Measurements from ENCODE around the gene OXCT2.
"Not testable (repeated sequence)": the region's sequence is repeated elsewhere in the genome, so short reads cannot be mapped to it uniquely, and the experiment has no call there.

OXCT2 gene

DNA sequence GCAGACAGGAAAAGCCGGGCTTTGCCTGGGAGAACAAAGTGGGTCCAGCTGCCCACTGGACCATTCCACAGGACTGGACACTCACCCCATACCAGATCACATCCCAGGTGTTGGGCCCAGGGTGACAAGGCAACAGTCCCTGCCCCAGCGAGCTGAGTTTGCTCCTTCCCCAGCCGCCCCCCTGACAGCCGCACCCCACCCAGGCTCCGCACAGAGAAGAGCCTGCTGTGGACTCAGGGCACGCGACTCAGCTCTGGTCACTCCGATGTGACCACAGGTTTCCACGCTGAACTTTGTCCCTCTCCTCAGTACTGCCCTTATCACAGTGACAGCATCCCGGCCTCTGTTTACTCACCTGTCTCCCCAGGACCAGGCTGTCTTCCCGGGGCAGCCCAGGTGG is 16.3 kb upstream of the OXCT2 start:
- no peak for DNase-seq (ENCODE audit: low spot score)

GRCh38 chr1:39787108-39787375 is 15.9 kb upstream of the OXCT2 start:
- DNase-seq (ENCODE audit: low spot score): not testable (repeated sequence)

DNA sequence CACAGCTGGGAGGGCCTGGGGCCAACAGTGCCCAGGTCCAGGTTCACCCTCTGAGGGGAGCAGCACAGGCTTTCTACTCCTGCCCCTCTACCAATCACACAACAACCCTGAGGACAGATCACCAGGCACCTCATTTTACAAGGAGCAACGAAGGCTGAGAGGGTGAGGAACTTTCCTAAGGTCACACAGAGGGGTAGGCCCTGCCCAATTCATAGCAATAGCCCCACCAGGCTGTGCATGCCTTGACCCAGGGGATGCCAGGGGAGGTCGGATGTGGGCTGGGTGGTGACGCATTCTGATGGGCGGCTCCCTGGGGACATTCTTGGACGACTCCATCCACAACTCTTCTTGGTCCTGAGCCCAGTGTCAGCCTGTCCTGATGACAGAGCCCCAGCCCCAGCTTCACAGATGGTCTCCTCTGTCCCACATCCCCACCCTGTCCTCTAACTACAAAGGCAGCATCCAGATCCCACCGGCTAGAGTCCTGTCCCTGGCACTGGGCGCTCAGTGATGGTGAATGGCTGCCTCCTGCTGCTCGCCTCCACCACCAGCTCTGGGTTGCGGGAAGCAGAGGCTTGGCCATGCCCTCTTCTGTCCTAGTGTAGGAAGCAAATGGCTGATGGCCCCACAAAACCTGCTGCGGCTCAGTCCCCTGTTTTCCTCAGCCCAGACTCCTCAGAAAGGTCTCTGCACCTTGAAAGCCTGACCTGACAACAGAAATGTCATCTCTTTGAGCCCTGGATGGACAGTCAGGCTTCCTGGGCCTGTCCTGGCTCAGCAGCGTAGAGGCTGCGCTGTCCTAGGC is 15.4 kb upstream of the OXCT2 start:
- not testable (repeated sequence) for DNase-seq (ENCODE audit: low spot score)

DNA sequence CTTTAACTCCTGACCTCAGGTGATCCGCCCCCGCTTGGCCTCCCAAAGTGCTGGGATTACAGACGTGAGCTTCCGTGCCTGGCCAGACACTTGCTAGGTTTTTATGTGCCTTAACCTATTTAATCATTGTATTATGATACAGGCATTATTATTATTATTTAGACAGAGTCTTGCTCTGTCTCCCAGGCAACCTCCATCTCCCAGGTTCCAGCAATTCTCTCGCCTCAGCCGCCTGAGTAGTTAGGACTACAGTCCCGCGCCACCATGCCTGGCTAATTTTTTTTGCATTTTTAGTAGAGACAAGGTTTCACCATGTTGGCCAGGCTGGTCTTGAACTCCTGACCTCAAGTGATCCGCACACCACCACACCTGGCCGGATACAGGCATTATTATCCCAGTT is 11.5 kb upstream of the OXCT2 start:
- DNase-seq (ENCODE audit: low spot score): not testable (repeated sequence)

DNA sequence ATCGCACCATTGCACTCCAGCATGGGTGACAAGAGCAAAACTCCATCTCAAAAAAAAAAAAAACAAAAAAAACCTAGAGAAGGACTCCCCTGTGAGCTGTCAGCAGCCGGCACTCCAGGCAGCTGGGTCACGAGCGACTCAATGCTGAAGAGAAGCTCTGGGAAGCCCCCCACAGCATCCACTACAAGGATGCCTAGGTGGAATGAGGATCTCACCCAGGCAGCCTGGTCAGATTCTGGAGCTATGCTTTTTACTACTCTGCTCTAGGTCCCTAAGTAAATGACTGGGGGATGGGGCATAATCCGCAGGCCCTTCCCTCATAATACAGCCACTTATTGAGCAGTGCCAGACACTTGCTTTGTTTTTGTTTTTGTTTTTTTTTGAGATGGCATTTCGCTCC is 11.0 kb upstream of the OXCT2 start:
- DNase-seq (ENCODE audit: low spot score): no peak

DNA sequence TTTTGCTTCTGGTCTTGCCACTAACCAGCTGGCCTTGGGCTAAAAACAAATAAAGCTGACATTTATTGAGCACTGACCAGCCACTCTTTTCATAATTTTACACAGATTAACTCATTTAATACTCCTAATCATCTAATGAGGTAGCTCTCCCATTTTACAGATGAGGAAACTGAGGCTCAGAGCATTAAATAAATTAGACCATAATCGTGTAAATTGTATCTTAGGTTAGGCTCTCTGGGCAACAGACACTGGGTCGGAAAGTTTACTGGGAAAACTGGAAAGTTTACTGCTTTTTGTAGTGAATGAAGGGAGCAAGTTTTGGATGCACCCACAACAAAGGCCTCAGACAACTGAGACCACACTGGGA is 10.2 kb upstream of the OXCT2 start:
- DNase-seq (ENCODE audit: low spot score): no peak

DNA sequence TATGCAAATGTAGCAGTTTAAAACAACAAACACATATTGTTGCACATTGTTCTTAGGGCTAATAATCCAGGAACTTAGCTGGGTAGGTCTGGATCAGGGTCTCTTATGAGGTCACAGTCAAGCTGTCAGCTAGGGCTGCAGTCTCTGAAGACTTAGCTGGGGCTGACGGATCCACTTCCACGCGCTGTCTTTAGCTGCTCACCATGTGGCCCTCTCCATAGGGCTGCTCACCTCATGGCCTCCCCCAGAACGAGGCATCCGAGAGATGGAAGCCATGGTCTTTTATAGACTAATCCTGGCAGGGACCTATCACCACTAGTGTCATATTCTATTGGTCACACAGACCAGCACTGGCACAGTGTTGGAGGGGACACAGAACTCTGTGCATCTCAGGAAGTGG is 8.7 kb upstream of the OXCT2 start:
- DNase-seq (ENCODE audit: low spot score): no peak

- DNase-seq (ENCODE audit: low spot score): no peak
Measured at GRCh38 chr1:39779137-39779536, 8.0 kb upstream of the OXCT2 start.

DNA sequence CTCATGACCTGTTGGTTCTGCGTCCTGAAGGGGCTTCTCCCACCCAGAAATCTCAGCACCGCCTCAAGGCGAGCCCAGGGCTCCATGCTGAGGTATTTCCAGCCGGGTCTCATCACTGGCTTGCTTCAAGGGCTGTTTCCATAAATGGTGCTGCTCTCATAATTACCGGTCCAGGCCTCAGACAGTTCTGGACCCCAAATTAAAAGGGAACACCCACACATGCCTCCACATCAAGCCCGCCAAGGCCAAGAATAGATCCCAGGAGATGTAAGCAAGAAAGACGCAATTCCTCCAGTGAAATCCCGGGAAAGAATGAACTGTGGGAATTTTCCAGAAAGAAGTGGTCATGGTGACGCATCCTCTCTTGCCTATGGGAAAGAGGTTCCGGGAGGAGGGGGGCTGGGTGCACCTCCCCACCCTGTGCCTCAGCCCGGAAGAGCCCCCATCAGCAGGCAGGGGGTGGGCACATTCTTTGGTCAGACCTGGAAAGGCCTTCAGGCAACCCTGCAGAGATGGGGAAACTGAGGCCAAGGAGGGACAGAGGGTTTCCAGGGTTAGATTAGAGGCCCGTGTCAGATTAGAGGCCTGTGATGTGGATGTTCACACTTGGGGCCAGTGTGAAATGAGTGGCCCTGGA is 7.4 kb upstream of the OXCT2 start:
- DNase-seq (ENCODE audit: low spot score): not testable (repeated sequence)

DNA sequence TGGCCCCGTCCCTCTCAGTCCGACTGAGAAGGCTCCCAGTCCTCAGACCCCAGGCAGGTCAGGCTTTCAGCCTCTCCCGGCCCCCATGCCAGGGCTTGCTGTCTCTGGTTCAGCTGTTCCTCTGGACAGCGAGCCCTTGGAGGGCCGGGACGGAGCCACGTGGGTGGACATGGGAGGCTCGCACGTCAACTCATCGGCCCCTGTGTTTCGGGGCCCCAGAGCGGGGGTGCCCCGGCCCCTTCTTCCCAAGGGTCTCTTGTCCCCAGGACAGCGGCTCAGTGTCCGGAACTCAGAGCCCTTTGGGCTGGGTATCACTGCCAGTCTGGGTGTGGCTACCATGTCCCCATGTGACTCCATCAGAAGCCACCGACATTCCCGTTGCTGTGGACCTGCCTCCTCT is 6.7 kb upstream of the OXCT2 start:
- DNase-seq (ENCODE audit: low spot score): not testable (repeated sequence)

DNA sequence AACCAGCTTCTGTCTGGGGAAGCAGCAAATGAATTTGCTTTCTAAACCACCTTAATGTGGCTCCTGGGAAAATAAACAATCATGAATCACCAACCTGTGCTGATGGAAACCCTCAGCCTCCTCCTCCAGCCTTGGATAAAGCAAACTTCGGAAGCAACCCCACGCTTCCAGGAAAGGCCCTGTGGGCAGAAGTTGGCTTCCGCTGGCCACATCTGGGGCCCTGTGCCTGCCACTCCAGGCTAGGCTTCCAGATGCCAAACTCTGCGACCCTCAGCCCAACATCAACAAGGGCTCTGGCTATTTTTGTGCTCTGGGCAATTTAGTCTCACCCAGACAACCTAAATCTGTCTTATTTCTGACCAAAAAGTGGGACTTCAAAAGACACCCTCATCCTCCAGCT is 6.2 kb upstream of the OXCT2 start:
- DNase-seq (ENCODE audit: low spot score): no peak

DNA sequence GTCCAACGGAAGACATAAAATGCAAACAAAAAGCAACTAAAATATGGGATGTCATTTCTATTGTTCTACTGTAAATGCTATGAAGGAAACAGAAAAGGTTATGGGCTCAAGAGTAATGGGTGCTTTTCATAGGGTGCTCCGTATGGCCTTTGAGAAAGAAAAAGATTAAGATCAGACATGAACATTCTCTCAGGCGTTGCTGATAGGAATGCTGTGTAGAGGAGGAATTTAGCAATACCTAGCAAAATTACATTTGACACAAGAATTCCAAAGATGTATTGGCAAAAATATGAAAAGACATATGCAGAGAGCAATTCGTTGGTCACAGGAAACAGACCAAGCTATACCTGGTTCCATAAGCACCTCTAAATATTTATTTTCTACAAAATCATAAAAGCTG is 5.7 kb upstream of the OXCT2 start:
- DNase-seq (ENCODE audit: low spot score): no peak

DNA sequence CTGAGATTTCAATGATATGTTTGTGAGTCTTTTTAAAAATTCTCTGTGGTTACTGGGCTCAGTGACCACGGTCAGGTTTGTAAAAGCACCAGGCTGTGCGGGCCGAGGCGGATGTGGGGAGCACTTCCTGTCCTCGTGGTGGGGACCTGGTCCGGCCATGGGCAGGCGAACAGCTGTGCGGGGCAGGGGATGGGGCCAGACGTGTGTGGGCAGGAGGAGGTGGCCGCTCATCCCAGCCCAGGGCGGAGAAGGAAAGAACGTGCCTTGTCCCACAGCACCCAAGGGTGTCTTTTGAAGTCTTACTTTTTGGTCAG is 5.2 kb upstream of the OXCT2 start:
- DNase-seq (ENCODE audit: low spot score): no peak

- not testable (repeated sequence) for DNase-seq (ENCODE audit: low spot score)
Measured at GRCh38 chr1:39775676-39776399, 4.7 kb upstream of the OXCT2 start.

DNA sequence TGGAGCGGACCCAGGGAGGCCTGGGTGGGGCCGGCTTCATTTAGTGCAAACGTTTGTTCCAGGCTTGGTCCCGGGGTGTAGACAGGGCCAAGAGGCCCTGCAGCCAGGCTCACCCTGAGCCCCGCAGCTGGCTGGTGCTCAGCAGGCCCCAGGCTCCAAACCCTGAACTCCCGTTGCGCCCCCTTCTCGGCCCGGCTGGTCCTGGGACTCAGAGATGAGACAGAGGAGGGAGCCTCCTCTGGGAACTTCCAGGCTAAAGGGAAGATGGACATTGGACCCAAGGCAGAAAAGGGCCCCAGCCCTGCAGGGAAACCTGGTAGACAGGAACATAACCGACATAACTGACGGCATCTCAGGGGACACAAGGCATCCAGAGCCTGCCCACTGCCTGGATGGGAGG is 4.0 kb upstream of the OXCT2 start:
- DNase-seq (ENCODE audit: low spot score): not testable (repeated sequence)

DNA sequence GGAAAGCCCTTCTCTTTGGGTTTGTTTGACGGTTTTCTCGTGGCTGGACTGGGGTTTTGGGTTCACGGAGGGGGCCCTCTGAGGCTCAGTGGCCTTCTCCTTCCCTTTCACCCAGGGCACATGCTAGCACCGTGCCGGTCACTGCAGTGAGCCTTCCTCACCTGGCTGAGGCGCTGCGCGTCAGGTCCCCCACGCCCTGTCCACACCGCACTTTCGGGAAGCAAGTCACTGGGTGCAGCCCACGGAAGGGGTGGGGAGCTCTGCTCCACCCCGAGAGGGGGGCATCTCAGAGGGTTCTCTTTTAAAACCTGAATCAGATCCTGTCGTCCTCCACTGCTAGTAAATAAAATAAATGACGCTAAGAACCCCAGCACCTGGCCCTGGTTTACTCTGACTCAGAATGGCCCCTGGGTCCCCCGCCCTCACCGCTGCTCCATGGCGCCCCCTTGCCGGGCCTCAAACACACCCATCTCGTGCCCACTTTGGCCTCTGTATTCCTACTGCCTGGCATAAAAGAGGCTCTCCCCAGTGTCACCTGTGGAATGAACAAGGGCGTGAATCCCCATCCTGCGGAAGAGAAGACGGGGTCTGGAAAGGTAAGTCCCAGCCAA is 2.3 kb upstream of the OXCT2 start:
- not testable (repeated sequence) for DNase-seq (ENCODE audit: low spot score)

DNA sequence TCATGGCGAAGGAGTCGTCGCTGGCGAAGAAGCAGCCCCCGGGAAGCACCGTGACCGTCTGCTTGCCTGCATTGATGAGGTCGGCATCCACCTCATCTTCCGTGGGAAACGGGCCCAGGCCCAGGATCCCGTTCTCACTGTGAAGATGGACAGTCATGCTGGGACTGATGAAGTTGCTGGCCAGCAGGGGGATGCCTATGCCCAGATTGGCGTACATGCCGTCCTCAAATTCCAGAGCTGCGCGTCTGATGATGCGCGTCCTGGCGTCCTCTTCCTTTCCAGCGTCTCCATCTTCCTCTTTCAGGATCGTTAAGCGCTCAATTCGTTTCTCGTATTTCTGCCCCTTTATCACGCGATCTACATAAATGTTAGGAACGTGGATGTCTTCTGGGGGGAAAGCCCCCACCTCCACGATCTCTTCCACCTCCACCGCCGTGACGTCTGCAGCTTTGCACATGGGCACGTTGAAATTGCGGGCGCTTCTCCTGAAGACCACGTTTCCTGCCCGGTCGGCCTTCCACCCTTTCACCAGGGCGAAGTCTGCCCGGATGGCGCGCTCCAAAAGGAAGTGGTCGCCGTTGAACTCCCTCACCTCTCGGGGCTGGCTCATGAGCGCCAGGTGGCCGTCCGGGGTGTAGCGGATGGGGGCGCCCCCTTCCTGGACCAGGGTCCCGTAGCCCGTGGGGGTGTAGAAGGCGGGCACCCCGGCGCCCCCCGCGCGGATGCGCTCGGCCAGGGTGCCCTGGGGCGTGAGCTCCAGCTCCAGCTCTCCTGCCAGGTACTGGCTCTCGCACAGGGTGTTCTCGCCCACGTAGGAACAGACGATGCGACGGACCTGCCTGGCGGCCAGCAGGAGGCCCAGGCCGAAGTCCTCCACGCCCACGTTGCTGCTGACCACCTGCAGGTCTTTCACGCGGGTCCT is 787 bp downstream of the OXCT2 start:
- not testable (repeated sequence) for DNase-seq (ENCODE audit: low spot score)

GRCh38 chr1:39769502-39769901 is 1.6 kb downstream of the OXCT2 start:
- DNase-seq (ENCODE audit: low spot score): not testable (repeated sequence)

GRCh38 chr1:39766466-39766865 is 4.7 kb downstream of the OXCT2 start:
- DNase-seq (ENCODE audit: low spot score): not testable (repeated sequence)

GRCh38 chr1:39764512-39764911 is 6.6 kb downstream of the OXCT2 start:
- DNase-seq (ENCODE audit: low spot score): not testable (repeated sequence)

DNA sequence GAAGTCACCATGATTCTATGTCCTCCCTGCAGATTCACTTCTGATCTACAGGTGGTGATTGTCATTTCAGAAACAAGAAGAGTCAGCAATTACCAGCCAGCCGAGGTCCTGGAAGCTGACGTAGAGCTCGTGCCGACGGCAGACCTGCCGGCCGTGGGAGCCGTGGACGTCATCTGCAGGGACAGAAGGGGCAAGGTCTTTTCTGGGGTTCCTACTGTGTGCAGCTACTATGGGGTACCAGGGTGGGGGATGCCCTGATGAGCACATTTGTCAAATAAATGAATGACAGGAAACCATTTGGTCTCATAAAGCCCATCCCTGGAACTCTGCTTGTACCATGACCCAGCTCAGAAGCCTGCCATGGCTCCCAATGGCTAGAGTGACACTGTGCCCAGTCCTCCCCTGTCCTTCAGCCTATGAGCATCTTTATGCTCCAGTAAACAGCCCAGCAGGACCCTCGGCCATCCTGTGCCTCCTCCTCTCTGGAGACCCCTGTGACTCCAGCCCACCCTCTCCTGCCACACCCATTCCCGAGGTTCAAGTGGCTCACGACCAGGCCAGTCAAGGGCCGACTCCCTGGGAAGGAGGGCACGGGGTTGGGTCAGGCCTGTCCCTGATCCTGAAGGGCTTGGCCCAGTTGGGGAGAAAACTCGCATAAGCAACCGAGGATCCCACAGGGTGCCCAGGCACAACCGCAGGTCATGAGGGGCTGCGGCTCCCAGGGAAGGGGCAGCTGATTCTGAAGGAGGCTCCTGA is 7.4 kb downstream of the OXCT2 start:
- DNase-seq (ENCODE audit: low spot score): not testable (repeated sequence)
